Frontal cortex (tissue), 4 donors: ENCODE data around the gene AQP1. TPM values are rescaled to one million over a fixed set of nuclear protein-coding genes. Genes with fewer than 3 reads are reported as not detected.

ENCODE experiments used
- DNase-seq, 2 donors: peaks; one replicate each; pipeline ENCODE4 v3.0.0; 2012; ENCODE audit warnings: low spot score in 2 of 2
- FAIRE-seq: peaks from 2 replicates; lab custom pipeline; 2012; peaks lifted over from hg19 to GRCh38; lab: Jason Lieb, UNC
- total RNA-seq: library from RNA; depleted of rRNA; stranded (reverse); fragments of >200 nt; gene quantifications from one replicate; pipeline ENCODE4 v1.2.3, GENCODE V29; 2014
- donor health status: control.
- donor health status: control.
- donor health status: control.

AQP1 gene
- total RNA-seq, 1 donor from 2014 or later: 0.82 TPM

- DNase-seq: no peak
- no peak for FAIRE-seq
Observed at GRCh38 chr7:30880941-30881340, 30.7 kb upstream of the AQP1 start.

GRCh38 chr7:30881448-30881847 lies 30.2 kb upstream of the AQP1 start:
- DNase-seq: no peak
- FAIRE-seq: no peak

DNA sequence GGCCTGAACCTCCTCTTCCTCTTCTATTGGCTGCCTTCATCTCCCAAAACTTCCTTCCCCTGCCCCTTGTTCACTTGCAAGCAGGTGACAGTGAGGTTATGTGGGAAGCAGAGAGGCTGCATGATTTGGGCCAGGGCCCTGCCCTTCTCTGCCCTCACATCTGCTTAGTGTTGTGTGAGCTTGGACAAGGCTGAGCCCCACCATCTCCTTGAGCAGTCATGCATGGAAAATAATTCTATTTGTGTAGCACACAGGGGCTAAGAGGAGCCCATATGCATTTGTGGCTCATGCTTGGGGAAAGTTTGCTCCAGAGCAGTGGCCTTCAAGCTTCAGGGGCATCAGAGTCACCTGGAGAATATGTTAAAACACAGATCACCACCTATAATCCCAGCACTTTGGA lies 26.8 kb upstream of the AQP1 start:
- FAIRE-seq (no peak), DNase-seq (no peak)

GRCh38 chr7:30886608-30887011 lies 25.0 kb upstream of the AQP1 start:
- DNase-seq: no peak
- FAIRE-seq: no peak

DNA sequence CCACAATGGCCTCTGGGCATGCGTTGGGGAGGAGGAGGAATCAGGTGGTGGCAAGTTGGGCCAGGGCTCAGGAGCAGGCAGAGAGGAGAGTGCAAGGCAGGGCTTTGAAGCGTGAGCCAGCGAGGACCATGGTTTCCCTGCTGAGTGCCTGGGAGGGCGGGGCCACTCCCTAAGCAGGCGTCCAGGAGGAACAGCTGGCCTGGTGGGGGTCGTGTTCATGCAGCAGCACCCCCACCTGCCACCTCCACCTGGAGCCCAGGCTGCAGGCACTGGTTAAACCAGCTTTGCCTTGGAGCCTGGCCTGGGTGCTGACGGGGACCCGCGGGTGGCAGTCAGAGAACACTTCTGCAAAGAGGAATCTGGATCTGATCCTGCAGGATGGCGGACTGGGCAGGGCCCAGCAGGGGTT lies 24.2 kb upstream of the AQP1 start:
- DNase-seq: no peak
- no peak for FAIRE-seq

DNA sequence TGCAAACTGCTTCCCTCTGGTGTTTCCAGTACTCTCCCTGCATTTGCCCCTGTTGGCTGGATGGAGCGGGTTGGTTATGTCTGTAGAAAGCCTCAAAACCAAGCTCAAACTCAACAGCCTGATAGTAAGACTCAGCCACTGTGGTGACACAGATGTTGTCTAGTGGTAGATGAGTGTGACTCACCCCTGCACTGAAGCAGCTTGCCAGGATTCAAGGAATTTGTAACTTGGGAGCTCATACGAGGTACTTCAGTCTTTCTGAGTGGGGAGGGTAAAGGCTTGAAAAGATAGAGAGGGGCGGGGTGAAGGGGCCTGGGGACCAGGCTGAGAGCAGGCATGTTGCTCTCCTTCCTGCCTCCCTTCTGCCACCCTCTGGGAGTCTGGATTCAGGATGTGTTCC lies 22.9 kb upstream of the AQP1 start:
- DNase-seq: no peak
- no peak for FAIRE-seq

GRCh38 chr7:30890226-30890625 lies 21.4 kb upstream of the AQP1 start:
- DNase-seq (no peak), FAIRE-seq (no peak)

DNA sequence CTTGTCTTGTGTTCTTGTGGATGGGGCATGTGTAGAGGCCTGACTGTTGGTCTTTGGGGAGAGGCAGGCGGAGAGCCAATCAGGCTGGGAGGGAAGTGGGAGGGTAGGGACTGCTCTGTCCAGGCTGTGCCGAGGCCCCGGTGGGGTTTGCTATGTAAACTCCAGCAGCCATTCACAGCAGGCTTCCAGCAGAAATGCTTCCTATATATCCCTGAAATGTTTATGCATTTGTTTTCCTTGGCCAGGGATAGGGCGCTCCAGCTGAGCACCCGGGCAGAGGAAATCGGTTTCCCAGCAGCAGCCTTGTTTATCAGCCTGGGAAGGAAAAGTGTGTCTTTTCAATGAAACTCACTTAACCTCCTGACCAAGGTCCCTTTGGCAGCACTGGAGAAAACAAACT lies 18.3 kb upstream of the AQP1 start:
- peak in 1 of 2 donors; percentile 19 for DNase-seq
- FAIRE-seq: no peak

DNA sequence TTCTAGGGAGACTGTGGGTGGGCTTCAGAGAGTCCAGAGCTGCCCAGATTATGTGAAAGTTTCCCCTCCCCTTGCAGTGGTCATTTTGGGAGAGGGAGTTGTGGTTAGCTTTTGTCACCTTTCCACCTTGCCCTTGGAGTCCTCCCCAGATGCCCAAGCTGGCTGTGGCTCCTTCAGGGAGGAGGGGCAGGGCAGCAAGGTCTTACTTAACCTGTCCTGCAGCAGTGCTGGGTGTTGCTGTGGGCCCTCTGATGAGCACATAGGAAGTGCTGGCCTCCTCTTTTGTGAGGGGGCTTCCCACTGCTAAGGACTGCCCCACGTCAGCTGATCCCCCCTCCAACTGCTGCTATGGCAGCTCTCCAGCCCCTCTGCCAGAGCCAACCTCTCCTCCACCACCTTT lies 17.6 kb upstream of the AQP1 start:
- DNase-seq (no peak), FAIRE-seq (no peak)

DNA sequence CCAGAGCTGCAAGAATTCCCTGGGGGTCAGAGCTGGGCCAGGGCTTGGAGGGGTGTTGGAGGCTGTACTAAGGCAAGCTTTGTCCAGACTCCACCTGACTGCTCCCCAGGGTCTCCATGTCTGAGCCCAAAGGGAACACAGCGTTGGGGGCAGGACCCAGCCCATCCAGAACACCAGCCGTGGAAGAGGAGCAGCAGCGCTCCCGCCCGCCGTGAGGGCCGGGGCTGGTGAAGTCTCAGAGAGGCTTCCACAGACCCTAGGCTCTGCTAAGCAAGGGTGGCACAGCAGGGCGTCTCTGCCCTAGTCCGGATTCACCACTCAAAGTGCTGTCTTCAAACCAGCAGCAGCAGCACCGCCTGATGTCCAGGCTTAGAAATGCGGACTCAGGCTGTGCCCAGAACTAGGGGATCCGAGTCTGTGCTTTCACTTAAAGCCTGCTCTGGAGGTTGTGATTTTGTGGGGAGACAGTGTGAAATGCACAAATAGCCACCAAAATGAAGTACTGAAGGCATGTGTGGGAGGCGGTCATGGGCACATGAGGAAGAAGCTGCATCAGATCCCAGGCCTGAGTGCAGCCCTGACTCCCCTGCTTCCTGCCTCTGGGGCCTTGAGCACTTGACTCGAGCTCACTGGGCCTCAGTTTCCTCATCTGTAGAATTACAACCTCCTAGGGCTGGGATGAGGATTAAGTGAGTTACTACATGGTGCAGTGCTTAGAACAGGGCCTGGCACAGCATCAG lies 16.6 kb upstream of the AQP1 start:
- FAIRE-seq (no peak), DNase-seq (no peak)

DNA sequence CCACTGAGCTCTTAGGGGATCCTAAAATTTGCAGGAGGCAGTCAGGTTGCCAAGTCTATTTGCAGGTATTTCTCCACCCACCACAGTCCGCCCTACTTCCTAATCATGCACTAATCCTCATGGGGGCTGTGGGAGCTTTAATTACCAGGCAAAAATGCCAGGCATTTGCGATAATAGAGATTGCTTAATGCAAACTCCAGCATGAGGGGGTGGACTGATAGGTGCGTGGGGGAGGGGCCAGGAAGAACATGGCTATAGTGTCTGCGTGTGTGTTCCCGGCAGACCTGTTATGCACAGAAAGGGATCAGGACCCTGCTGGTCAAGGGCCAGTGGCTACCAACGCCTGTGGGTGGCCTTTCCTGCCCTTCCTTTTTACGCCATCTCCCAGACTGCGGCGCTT lies 15.6 kb upstream of the AQP1 start:
- FAIRE-seq: no peak
- DNase-seq: no peak

DNA sequence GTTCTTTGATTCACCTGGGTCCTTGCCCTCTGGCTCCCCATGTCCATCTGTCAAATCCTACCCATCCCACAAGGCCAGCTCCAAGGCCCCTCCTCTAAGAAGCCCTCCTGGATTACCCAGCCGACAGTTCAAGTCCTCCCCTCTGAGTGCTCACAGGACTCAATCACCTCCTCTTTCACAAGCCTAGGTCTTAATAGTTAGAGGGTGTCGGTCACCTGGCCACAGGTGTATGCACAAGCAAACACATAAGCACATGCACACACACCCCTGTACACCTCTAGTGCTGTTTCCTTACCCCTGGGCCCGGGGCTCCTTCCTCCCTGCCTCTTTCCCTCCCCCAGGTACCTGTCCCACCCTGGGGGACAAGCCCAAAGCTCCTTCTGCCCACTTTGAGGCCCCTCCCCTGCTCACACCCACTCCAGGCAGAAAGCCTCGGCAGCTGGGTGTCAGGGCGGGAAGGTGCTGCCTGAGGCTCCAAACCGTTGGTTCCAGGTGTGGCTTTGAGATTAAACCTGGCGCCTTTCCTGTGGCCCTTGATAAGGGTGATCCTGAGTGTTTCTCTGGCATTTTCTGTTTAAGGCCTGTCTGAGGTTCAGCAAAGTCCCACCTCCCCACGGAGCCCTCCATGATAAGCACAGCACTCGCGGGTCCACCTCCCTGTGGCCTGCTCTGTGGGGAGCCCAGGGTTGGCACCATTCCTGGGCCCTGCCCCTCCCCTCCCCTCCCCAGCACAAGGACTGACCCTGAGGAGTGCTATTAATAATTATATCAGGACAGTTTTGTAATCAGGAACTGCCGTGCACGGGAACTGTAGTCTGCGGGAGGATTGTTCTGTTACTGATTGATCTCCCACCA lies 14.6 kb upstream of the AQP1 start:
- DNase-seq: no peak
- no peak for FAIRE-seq

GRCh38 chr7:30897770-30898169 lies 13.9 kb upstream of the AQP1 start:
- FAIRE-seq (no peak), DNase-seq (no peak)

DNA sequence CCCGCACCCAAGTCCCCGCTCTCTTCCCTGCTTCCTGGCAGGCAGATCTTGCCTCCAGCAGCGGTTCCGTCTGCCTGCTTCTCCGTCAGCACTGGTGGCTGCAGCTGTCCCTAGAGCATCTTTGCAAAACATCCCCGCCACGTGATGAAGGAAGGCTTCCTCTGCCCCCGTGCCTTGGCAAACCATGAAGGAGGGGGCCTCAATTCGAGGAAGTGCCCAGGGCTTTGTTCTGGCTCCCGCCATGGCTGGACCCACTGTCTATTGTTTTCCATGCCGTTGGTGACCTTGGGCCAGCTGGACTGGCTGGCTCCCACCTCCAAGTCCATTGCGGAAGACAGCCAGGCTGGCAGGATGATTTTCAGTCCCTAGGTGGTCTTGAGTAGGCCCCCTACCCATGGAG lies 13.2 kb upstream of the AQP1 start:
- FAIRE-seq: no peak

DNA sequence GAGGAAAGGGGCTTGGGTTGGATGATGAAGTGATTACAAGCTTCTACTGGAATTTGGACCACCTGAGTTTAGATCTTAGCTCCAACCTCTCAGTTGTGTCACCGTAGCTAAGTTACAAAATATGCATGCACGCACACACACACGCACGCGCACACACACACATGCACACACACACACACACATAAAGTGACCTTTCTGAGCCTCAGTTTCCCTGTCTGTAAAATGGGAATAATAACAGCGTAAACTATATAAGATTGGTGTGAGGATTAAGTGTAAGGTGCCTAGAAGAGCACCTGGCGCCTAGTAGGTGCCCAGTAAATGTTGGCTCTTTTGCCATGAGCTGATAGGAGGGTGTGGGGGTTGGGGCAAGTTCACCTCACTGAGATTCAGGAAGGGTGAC lies 12.6 kb upstream of the AQP1 start:
- no peak for FAIRE-seq
- no peak for DNase-seq

More for the DNA sequence above, 13.2 kb upstream of the AQP1 start:
- DNase-seq: peak in 1 of 2 donors; percentile 24

- FAIRE-seq (no peak), DNase-seq (no peak)
Observed at GRCh38 chr7:30899630-30900029, 12.0 kb upstream of the AQP1 start.

DNA sequence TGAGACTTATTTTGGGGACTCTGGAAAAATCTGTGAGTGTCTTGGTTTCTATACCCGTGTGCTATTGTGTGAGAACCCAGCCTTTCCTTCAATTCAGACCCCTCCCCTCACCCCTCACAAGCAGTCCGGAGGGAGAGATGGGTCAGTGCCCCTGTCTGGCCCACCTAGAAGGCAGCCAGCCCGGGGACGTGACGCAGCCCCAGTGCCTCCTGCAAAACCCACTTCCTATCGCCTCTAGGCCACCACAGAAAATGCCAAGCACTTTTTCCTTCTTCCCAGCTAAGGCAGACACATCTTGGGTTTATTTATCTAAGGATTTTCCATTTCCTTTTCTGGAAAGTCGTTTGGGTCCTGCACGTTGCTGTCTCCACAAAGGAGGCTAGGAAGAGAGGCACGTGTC lies 11.6 kb upstream of the AQP1 start:
- FAIRE-seq (no peak), DNase-seq (no peak)

- DNase-seq (no peak), FAIRE-seq (no peak)
Observed at GRCh38 chr7:30900803-30901362, 10.8 kb upstream of the AQP1 start.

GRCh38 chr7:30901856-30902255 lies 9.8 kb upstream of the AQP1 start:
- FAIRE-seq (no peak), DNase-seq (no peak)

DNA sequence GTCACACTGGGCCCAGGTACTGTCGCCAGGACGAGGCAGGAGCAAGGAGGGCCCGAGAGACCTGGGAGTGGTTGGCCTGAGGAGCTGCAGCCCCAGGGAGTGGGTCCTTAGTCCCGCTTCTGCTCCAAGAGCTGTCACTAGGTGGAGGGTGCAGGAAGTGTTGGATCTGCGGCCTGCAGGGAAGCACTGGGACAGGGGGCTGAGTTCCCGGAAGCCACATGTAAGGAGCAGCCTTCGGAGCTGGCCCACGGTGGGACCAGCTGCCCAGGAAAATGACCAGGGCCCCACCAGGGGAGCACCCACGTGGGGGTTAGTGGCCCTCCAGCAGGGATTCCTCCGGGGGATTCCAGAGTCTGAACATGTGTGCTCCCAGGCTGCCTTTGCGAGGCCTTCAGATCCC lies 9.2 kb upstream of the AQP1 start:
- no peak for DNase-seq
- FAIRE-seq: no peak

- no peak for FAIRE-seq
Observed at GRCh38 chr7:30903146-30903545, 8.5 kb upstream of the AQP1 start.

More at GRCh38 chr7:30903146-30903545, 8.5 kb upstream of the AQP1 start:
- no peak for DNase-seq
